Upper lobe of left lung (tissue), 6 donors: ENCODE data around the gene ERI3. TPM values are rescaled to one million over a fixed set of nuclear protein-coding genes. Genes with fewer than 3 reads are reported as not detected.

Experiments used
- ATAC-seq, 2 donors: fragments of 200-7000 bp; cut with Tn5 transposase; one replicate each; pipeline ENCODE4 v1.9.1; 2022; ENCODE audit warnings: mild to moderate bottlenecking in 2 of 2, moderate library complexity in 2 of 2; ENCODE audit not compliant: low FRiP score in 2 of 2
- DNase-seq, 2 donors: peaks; one replicate each; pipeline ENCODE4 v3.0.0-alpha.2; 2019 to 2020
- H3K27ac ChIP-seq, 4 donors: fragments of 200-600 bp; sonication (generic); one replicate each; pipeline ENCODE4 v1.5.1; 2016 to 2019
- H3K27me3 ChIP-seq, 4 donors: fragments of 200-600 bp; sonication (generic); one replicate each; pipeline ENCODE4 v1.5.1; 2017 to 2019
- H3K36me3 ChIP-seq, 4 donors: fragments of 200-600 bp; sonication (generic); one replicate each; pipeline ENCODE4 v1.5.1; 2016 to 2019
- H3K4me1 ChIP-seq, 4 donors: fragments of 200-600 bp; sonication (generic); one replicate each; pipeline ENCODE4 v1.5.1; 2018 to 2019
- H3K4me3 ChIP-seq, 4 donors: fragments of 200-600 bp; sonication (generic); one replicate each; pipeline ENCODE4 v1.5.1; 2017 to 2019; ENCODE audit warnings: mild to moderate bottlenecking in 2 of 4, moderate library complexity in 1 of 4
- H3K9me3 ChIP-seq, 4 donors: fragments of 200-600 bp; sonication (generic); one replicate each; pipeline ENCODE4 v1.5.1; 2018 to 2019
- EP300 ChIP-seq, 4 donors: sonication (generic); formaldehyde crosslinking; IDR thresholded peaks; one replicate each; pipeline ENCODE4 v1.5.1; 2017; ENCODE audit warnings: antibody characterized with exemption in 4 of 4, control low read depth in 2 of 4
- POLR2A ChIP-seq, 4 donors: fragments of 450-650 bp; IDR thresholded peaks; one replicate each; pipeline ENCODE4 v1.5.1; 2016 to 2017; ENCODE audit warnings: antibody characterized with exemption in 4 of 4, mild to moderate bottlenecking in 2 of 4
- POLR2AphosphoS5 ChIP-seq, 2 donors: sonication (generic); formaldehyde crosslinking; IDR thresholded peaks; one replicate each; pipeline ENCODE4 v1.5.1; 2017; ENCODE audit warnings: antibody characterized with exemption in 2 of 2
- WGBS, 2 donors: methylation state at CpG; one replicate each; pipeline ENCODE4 v1.1.5; 2017 to 2018; 5-methylcytosine and 5-hydroxymethylcytosine counted together
- total RNA-seq, 6 donors: library from RNA; depleted of rRNA in 4 of 6; stranded (reverse); fragments of >200 nt in 4 of 6; gene quantifications; one replicate each; pipeline versions ENCODE4 v1.1.0 to v1.2.1, GENCODE V29; 2016 to 2021
- TF ChIP-seq, protein P1 (sequence below), 6 experiments: fragments of 450-650 bp in 4 of 6; fragments of 200-600 bp in 2 of 6; sonication (generic) in 2 of 6; IDR thresholded peaks; one replicate each; pipeline ENCODE4 v1.5.1; 2016 to 2019; ENCODE audit warnings: antibody characterized with exemption in 6 of 6
- donor health status: DM: no; HTN: no; CAD: no; lungs with moderate emphysema.
- donor health status: DM: no; HTN: yes; CAD: no; lungs with severe emphysema.

The ERI3 gene
- total RNA-seq, 6 donors from 2014 or later, result 27.0 to 43.7 (median 39.3) TPM

DNA sequence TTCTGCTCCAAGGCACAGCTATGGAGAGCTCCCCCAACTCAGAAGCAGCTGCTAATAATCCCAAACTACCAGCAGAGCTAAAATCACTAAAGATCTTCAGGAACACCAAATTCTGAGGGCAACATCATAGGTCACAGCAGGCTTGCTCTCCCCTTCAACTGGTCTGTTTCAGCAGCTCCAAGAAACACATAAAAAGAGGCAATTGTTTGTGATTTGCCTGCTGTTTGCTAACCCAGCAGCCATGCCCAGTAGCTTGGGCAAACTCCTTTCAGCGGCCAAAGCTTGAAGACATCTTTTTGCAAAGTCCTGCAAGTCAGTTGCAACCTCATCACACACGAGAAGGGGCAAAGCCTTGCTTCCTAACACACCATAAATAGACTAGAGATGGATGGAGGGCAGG lies 8.9 kb downstream of the ERI3 start:
- WGBS, 2 donors, result 76 to 82% methylated on average over 2 of the region's 2 CpGs
- Histone ChIP-seq H3K4me3 (no peak overlapping the region), H3K27ac (no peak overlapping the region), H3K9me3 (no peaks in the 10 kb centered on the region), H3K27me3 (no peaks in the 10 kb centered on the region), H3K4me1 (peaks cover 0 to 9% (median 3%) of the 10 kb centered on the region in 4 donors), H3K36me3 (no peaks in the 10 kb centered on the region)
- ATAC-seq (no peak), DNase-seq (no peak)
- no peak for TF ChIP-seq POLR2AphosphoS5 (IDR thresholded peaks at IDR 0.05)
- TF ChIP-seq, protein P1, sequence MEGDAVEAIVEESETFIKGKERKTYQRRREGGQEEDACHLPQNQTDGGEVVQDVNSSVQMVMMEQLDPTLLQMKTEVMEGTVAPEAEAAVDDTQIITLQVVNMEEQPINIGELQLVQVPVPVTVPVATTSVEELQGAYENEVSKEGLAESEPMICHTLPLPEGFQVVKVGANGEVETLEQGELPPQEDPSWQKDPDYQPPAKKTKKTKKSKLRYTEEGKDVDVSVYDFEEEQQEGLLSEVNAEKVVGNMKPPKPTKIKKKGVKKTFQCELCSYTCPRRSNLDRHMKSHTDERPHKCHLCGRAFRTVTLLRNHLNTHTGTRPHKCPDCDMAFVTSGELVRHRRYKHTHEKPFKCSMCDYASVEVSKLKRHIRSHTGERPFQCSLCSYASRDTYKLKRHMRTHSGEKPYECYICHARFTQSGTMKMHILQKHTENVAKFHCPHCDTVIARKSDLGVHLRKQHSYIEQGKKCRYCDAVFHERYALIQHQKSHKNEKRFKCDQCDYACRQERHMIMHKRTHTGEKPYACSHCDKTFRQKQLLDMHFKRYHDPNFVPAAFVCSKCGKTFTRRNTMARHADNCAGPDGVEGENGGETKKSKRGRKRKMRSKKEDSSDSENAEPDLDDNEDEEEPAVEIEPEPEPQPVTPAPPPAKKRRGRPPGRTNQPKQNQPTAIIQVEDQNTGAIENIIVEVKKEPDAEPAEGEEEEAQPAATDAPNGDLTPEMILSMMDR (IDR thresholded peaks at IDR 0.05), result no peak
- no peak for TF ChIP-seq EP300 (IDR thresholded peaks at IDR 0.05)
- TF ChIP-seq POLR2A (IDR thresholded peaks at IDR 0.05), result no peak

DNA sequence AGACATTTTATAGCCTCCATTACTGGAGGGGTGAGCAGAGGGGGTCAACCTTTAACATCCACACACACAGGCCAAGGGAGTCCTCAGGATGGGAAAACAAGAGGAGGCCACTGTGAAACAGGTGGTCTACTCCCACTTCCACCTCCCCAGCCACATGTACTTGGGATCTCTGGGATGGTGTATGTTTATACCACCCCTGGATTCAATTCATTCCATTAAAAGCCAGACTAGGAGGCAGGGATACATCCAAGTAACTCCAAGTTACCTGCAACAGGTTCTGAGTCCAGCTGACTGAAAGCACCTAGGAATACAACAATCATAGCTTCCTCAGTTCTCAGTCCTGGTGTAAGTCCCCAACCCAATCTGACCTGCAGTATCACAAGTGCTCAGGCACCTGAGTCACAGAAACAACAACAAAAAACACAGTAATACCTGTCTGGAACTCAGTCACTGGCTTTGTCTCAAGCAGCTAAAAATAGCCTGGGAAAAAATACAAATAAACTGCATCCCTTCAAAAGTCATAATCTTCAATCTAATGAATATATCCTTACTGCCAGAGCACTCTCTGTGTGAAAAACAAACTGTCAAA lies 9.8 kb downstream of the ERI3 start:
- Histone ChIP-seq H3K4me3 (no peak overlapping the region), H3K27me3 (no peaks in the 10 kb centered on the region), H3K4me1 (peaks cover 0 to 9% (median 3%) of the 10 kb centered on the region in 4 donors), H3K9me3 (no peaks in the 10 kb centered on the region), H3K36me3 (no peaks in the 10 kb centered on the region), H3K27ac (no peak overlapping the region)
- TF ChIP-seq POLR2A (IDR thresholded peaks at IDR 0.05), result no peak
- no peak for ATAC-seq
- DNase-seq, result no peak

DNA sequence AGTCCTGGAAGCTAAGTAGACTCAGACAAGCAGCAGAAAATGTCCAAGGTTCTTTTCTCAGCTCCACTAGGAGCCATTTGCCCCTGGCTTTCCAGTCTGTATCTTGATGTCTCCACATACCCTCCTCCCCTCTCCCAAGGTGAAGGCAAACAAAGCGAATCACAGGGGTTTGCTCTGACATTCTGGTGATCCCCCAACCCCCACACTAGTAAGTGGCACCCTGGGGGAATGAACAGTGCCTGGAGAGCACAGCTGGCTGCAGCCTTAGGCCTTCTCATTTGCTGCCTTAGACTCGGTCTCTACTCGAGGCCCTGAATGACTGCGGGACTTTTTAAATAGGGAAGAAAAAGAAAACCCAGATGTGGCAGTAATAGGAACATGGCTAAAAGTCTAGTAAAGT lies 15.3 kb downstream of the ERI3 start:
- H3K36me3 ChIP-seq, result peaks cover 4 to 43% (median 14%) of the 10 kb centered on the region in 4 donors
- H3K27me3 ChIP-seq, result no peaks in the 10 kb centered on the region
- no peaks in the 10 kb centered on the region for H3K9me3 ChIP-seq
- DNase-seq (no peak), ATAC-seq (no peak)
- 78 to 86% methylated on average over 4 of the region's 4 CpGs for WGBS, 2 donors
- TF ChIP-seq POLR2AphosphoS5 (IDR thresholded peaks at IDR 0.05) (no peak), POLR2A (IDR thresholded peaks at IDR 0.05) (no peak), EP300 (IDR thresholded peaks at IDR 0.05) (no peak)
- TF ChIP-seq, protein P1 (IDR thresholded peaks at IDR 0.05), result no peak
- H3K27ac ChIP-seq, result no peak overlapping the region
- H3K4me3 ChIP-seq, result no peak overlapping the region
- H3K4me1 ChIP-seq, result peaks cover 0 to 3% (median 0%) of the 10 kb centered on the region in 4 donors

DNA sequence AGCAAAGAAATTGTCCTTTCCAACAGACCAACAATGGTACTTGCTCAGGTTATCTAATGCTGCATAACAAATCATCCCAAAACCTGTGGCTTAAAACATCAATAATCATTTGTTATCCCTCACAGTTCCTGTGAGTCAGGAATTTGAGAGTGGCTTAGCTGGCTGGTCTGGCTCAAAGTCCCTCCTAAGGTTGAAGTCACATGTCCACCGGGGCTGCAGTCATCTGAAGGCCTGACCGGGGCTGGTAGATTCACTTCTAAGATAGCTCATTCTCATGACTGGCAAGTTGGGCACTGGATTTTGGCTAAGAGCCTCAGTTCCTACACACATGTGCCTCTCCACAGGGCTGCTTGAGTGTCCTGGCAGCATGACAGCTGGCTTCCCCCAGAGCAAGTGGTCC lies 16.9 kb downstream of the ERI3 start:
- no peak overlapping the region for H3K4me3 ChIP-seq
- DNase-seq (no peak), ATAC-seq (no peak)
- no peaks in the 10 kb centered on the region for H3K27me3 ChIP-seq
- H3K27ac ChIP-seq, result no peak overlapping the region
- H3K4me1 ChIP-seq, result no peaks in the 10 kb centered on the region
- 100% methylated on average over 1 to 2 of the region's 2 CpGs for WGBS, 2 donors
- peaks cover 4 to 52% (median 21%) of the 10 kb centered on the region in 4 donors for H3K36me3 ChIP-seq
- no peaks in the 10 kb centered on the region for H3K9me3 ChIP-seq
- TF ChIP-seq, protein P1 (IDR thresholded peaks at IDR 0.05), result no peak
- TF ChIP-seq POLR2A (IDR thresholded peaks at IDR 0.05) (no peak), EP300 (IDR thresholded peaks at IDR 0.05) (no peak), POLR2AphosphoS5 (IDR thresholded peaks at IDR 0.05) (no peak)

DNA sequence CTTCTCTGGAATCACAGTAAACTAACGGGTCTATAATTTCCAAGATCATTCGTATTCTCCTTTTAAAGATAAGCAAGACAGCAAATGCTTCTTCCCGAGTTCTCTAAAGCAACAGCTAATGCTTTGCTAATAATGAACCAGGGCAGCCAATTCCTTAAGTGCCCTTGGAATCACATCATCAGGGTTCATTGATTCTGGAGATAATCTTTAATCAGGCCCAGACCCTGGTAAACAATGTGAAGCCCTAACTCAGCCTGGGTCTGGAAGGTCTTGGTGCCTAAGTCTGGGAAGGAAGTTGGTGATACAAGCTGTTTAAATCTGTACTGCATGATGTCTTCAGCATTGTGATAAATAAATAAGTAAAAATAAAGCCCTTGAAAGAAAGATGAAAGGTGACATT lies 18.4 kb downstream of the ERI3 start:
- DNase-seq (no peak), ATAC-seq (no peak)
- TF ChIP-seq POLR2AphosphoS5 (IDR thresholded peaks at IDR 0.05), result no peak
- TF ChIP-seq, protein P1 (IDR thresholded peaks at IDR 0.05), result no peak
- Histone ChIP-seq H3K27ac (no peak overlapping the region), H3K27me3 (no peaks in the 10 kb centered on the region), H3K9me3 (no peaks in the 10 kb centered on the region), H3K36me3 (peaks cover 4 to 61% (median 23%) of the 10 kb centered on the region in 4 donors), H3K4me3 (no peak overlapping the region), H3K4me1 (no peaks in the 10 kb centered on the region)
- 83 to 88% methylated on average over 3 of the region's 3 CpGs for WGBS, 2 donors
